Activated CD8-positive, alpha-beta memory T cell treated with anti-CD3 and anti-CD28 coated beads, Interleukin-2, amount 10 ng/mL, durations not matched to agents 7 days and 5 days (primary cell): ENCODE data around the gene KLHL29. TPM values are rescaled to one million over a fixed set of nuclear protein-coding genes. Genes with fewer than 3 reads are reported as not detected.

Experiments used
- ATAC-seq: fragments of 150-1000 bp; cut with Tn5 transposase; one replicate; pipeline ENCODE4 v1.10.0; 2021; ENCODE audit warnings: moderate library complexity
- CTCF ChIA-PET: fragments of 350-600 bp; sonication (Branson Sonifier 250); formaldehyde crosslinking; loops from one replicate; lab custom pipeline; 2021; ENCODE audit warnings: antibody characterized with exemption; lab: Charles Lee
- DNase-seq: peaks from one replicate; pipeline ENCODE4 v3.0.0-alpha.2; 2020
- H3K27ac Mint-ChIP-seq: one replicate; pipeline ENCODE4 v1.8.0; 2021; ENCODE audit warnings: mild to moderate bottlenecking, mixed read lengths
- H3K27me3 Mint-ChIP-seq: one replicate; pipeline ENCODE4 v1.8.0; 2021; ENCODE audit warnings: mixed read lengths
- H3K36me3 Mint-ChIP-seq: one replicate; pipeline ENCODE4 v1.8.0; 2021; ENCODE audit warnings: mild to moderate bottlenecking, mixed read lengths
- H3K4me1 Mint-ChIP-seq: one replicate; pipeline ENCODE4 v1.8.0; 2021; ENCODE audit warnings: mixed read lengths
- H3K4me3 Mint-ChIP-seq: one replicate; pipeline ENCODE4 v1.8.0; 2021; ENCODE audit warnings: mild to moderate bottlenecking, moderate library complexity, mixed read lengths
- H3K9me3 Mint-ChIP-seq: one replicate; pipeline ENCODE4 v1.8.0; 2022; ENCODE audit warnings: low read depth, mixed read lengths
- total RNA-seq, 2 experiments: library from RNA; stranded (reverse); gene quantifications; one replicate each; pipeline ENCODE4 v1.2.3, GENCODE V29; 2021

Gene KLHL29
- total RNA-seq, 2 experiments from 2014 or later, result 0.09 to 0.12 TPM

DNA sequence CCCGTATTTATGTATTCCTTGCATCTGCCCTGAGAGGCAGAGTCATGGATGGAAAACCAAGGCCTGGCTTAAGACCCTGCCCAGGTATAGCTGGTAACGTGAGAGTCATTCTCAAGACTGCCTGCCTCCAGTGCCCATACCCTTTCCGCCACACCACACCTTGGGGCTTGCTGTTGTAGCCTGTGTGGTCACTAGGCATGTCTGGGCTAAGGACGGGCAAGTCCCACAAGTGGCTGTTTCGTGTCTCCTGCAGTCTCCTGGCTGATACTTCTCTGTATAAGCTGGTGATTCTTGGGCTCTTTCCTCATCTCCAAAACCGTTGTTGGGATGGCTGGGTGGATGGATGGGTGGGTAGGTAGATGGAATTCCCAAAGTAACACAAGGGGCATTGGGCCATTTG is 269.8 kb downstream of the KLHL29 start:
- DNase-seq (no peak), ATAC-seq (no peak)
- CTCF ChIA-PET, result no interaction called here
- Mint-ChIP-seq H3K4me3 (no peak overlapping the region), H3K27ac (no peak overlapping the region), H3K4me1 (peaks cover 7% of the 10 kb centered on the region), H3K9me3 (no peaks in the 10 kb centered on the region), H3K27me3 (no peaks in the 10 kb centered on the region), H3K36me3 (no peaks in the 10 kb centered on the region)

DNA sequence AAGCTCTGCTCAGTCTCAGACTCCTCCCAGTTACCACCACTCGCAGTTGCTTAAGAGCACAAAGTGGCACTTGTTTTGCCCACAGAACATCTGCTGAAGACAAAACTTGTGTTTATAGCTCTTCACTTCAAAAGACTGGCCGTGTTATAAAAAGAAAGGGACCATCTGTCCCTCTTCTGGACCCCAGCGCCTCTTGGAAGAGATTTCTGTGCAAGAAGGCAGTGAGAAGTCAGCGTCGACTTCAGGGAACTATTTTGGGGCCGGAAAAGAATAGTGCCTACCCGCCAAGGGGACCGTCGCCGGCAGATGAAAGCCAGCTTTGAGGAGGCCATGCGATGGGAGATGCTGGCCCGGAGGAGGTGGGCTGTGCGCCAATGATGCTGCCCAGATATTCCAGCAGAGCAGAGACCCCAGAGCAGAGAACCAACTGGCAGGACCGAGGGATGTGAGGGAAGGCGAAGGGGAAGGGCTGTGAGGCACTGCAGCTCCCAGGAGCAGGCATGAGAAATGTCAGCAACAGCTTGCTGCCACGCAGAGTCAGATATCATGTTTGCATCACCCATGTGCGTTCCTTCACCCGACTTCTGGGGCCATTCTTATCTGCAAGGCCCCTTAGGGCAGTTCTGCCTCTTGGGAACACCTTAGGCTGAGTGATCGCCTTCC is 271.1 kb downstream of the KLHL29 start:
- Mint-ChIP-seq H3K4me1 (peaks cover 7% of the 10 kb centered on the region), H3K27me3 (no peaks in the 10 kb centered on the region), H3K9me3 (no peaks in the 10 kb centered on the region), H3K27ac (no peak overlapping the region), H3K36me3 (no peaks in the 10 kb centered on the region), H3K4me3 (no peak overlapping the region)
- no peak for ATAC-seq
- DNase-seq, result no peak
- CTCF ChIA-PET, result no interaction called here

DNA sequence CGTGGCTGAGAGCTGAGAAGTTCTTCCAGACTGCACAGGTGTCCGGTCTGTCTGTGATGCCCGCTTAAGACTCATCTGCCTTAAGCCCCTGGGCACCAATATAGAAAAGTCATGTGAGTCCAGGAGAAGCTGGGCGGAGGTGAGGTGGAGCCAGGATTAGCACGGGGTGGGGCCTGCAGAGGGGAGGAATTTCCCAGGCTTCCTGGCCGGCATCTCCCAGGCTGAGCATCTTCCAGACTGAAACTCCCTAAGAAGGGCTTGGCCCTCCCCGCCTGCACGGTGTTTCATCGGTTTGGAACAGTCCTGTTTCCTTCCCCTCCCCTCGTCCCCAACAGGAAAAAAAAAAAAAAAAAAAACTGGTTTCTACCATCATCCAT is 271.6 kb downstream of the KLHL29 start:
- DNase-seq (no peak), ATAC-seq (no peak)
- H3K4me3 Mint-ChIP-seq, result no peak overlapping the region
- no peaks in the 10 kb centered on the region for H3K36me3 Mint-ChIP-seq
- peaks cover 7% of the 10 kb centered on the region for H3K4me1 Mint-ChIP-seq
- H3K27me3 Mint-ChIP-seq, result no peaks in the 10 kb centered on the region
- H3K9me3 Mint-ChIP-seq, result no peaks in the 10 kb centered on the region
- H3K27ac Mint-ChIP-seq, result no peak overlapping the region
- CTCF ChIA-PET, result no interaction called here

DNA sequence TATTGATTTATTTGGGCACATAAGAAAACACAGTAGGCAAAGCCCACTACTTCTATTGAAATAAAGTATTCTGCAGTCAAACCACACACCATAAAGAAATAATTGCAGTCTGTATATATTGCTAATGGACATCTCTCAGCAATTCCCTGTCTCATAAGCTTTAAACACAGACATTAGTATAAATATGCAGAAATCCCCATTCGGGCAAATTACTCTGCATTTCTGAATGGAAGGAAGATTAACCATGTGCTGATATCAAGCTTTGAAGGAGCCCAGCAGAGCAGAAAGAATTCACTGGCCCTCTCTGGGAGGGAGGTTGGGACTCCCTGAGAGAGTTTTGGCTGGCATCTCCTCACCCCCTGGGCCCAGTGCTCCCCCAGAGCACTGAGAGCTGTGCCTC is 272.4 kb downstream of the KLHL29 start:
- CTCF ChIA-PET, result no interaction called here
- Mint-ChIP-seq H3K4me1 (peaks cover 7% of the 10 kb centered on the region), H3K4me3 (no peak overlapping the region), H3K27me3 (peaks cover 5% of the 10 kb centered on the region), H3K9me3 (no peaks in the 10 kb centered on the region), H3K27ac (no peak overlapping the region), H3K36me3 (no peaks in the 10 kb centered on the region)
- ATAC-seq (no peak), DNase-seq (no peak)

DNA sequence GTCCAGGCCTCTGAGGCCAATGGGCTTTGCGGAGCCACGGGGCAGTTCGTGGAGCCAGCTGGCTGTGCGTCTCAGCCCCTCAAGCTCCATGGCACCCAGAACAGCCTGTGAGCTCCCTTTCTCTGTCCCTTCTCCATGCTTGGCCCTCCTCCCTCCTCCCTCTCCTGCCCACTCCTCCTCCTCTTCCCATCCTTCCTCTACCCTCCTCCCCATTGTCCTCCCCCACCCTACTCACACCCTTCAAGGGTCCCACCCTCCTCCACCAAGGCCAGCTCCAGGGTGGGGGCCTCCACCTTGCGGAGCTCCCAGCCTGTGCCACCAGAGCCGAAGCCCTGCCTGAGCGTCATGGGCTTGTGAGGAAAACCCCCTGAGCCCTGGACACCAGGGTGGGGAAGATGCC is 273.0 kb downstream of the KLHL29 start:
- DNase-seq, result no peak
- ATAC-seq, result no peak
- H3K27ac Mint-ChIP-seq, result no peak overlapping the region

DNA sequence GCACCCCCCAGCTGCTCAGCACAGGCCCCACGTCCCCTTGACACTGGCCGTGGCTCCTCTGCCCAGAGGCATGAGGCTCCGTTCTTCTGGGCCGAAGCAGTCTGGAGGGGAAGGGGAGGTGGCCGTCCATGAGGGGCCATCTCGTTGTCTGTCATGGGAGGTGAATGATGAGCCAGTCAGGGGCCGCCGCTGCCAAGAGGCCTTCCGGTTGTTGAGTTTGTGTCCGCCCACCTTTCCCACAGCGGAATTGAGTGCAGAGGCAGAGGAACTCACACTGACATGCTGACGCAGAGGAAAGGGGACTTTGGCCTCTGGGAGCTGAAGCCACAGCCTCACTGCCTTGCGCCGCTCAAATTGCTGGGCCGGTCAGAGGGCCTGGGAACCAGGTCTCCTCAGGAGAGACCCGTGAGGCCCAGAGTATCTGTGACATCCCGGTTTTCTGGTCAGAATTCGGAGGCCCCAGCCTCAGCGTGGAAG is 273.5 kb downstream of the KLHL29 start:
- no peaks in the 10 kb centered on the region for H3K9me3 Mint-ChIP-seq
- CTCF ChIA-PET, result no interaction called here
- peaks cover 7% of the 10 kb centered on the region for H3K4me1 Mint-ChIP-seq
- ATAC-seq (no peak), DNase-seq (peak; percentile 56)
- no peaks in the 10 kb centered on the region for H3K36me3 Mint-ChIP-seq
- H3K4me3 Mint-ChIP-seq, result no peak overlapping the region
- H3K27me3 Mint-ChIP-seq, result peaks cover 9% of the 10 kb centered on the region
- no peak overlapping the region for H3K27ac Mint-ChIP-seq

More for the DNA sequence above, 273.0 kb downstream of the KLHL29 start:
- Mint-ChIP-seq H3K4me1 (peaks cover 7% of the 10 kb centered on the region), H3K9me3 (no peaks in the 10 kb centered on the region), H3K4me3 (no peak overlapping the region), H3K27me3 (peaks cover 6% of the 10 kb centered on the region), H3K36me3 (no peaks in the 10 kb centered on the region)
- CTCF ChIA-PET, result no interaction called here

DNA sequence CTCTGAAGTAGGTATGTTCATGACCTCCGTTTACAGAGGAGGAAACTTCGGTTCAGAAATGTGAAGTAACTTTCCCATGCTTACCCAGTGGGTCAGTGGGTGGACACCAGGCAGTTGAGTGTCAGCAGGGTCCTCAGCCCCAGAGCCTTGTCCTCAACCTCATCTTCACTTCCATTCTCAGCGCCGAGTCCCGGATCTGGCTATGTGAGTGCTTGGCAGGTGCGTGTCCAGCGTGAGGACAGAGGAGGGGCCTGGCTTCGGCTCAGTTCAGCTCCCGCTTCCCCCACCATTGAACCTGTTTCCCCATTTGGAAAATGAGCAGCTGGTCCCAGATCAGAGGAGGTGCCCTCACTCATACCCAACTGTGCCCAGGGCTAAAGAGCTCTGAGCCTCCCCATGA is 274.3 kb downstream of the KLHL29 start:
- CTCF ChIA-PET, result no interaction called here
- peaks cover 7% of the 10 kb centered on the region for H3K4me1 Mint-ChIP-seq
- no peak for DNase-seq
- no peaks in the 10 kb centered on the region for H3K36me3 Mint-ChIP-seq
- H3K4me3 Mint-ChIP-seq, result no peak overlapping the region
- no peak overlapping the region for H3K27ac Mint-ChIP-seq
- H3K27me3 Mint-ChIP-seq, result peaks cover 17% of the 10 kb centered on the region
- no peaks in the 10 kb centered on the region for H3K9me3 Mint-ChIP-seq
- no peak for ATAC-seq

DNA sequence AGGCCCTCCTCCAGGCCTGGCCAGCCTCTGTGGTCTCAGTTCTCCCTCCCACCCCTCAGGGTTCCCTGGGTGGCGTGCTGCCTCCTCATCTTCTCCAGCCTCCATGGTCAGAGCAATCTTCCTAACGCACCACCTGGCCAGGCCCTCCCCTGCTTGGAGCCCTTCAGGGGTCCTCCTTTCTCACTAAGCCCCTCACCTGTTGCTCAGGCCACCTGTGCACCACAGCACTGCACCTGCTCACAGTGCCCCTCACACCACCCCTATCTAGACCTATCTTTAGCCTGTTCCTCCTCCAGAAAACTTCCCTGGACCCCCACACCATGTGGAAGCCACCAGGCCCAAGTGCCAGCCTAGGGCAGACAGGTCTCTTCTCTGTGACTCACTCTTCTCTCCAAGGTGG is 274.8 kb downstream of the KLHL29 start:
- Mint-ChIP-seq H3K27ac (no peak overlapping the region), H3K9me3 (no peaks in the 10 kb centered on the region), H3K4me1 (peaks cover 7% of the 10 kb centered on the region), H3K27me3 (peaks cover 20% of the 10 kb centered on the region), H3K36me3 (no peaks in the 10 kb centered on the region), H3K4me3 (no peak overlapping the region)
- CTCF ChIA-PET, result no interaction called here
- DNase-seq (no peak), ATAC-seq (no peak)

DNA sequence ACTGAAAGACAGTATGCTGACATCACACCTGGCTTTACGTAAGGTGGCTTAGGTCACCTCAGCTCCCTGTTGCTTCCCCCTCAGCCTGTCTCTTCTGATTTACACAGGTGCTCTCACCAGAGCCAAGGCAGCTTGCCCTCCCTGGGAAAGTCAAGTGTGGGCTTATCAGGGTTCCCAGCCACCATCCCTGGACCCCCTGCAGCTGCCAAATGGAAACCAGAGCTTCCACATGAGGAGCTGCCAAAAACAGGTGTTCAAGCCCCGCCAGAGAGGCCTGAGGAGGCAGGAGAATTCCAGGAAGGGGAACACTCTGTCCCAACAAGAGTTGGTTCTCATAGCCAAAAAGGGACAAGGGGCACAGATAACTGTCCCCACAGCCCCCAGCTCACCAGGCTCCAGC is 275.3 kb downstream of the KLHL29 start:
- H3K4me1 Mint-ChIP-seq, result peaks cover 7% of the 10 kb centered on the region
- DNase-seq (no peak), ATAC-seq (no peak)
- CTCF ChIA-PET, result no interaction called here
- H3K9me3 Mint-ChIP-seq, result no peaks in the 10 kb centered on the region
- H3K27me3 Mint-ChIP-seq, result peaks cover 20% of the 10 kb centered on the region
- no peak overlapping the region for H3K27ac Mint-ChIP-seq
- no peak overlapping the region for H3K4me3 Mint-ChIP-seq
- no peaks in the 10 kb centered on the region for H3K36me3 Mint-ChIP-seq

DNA sequence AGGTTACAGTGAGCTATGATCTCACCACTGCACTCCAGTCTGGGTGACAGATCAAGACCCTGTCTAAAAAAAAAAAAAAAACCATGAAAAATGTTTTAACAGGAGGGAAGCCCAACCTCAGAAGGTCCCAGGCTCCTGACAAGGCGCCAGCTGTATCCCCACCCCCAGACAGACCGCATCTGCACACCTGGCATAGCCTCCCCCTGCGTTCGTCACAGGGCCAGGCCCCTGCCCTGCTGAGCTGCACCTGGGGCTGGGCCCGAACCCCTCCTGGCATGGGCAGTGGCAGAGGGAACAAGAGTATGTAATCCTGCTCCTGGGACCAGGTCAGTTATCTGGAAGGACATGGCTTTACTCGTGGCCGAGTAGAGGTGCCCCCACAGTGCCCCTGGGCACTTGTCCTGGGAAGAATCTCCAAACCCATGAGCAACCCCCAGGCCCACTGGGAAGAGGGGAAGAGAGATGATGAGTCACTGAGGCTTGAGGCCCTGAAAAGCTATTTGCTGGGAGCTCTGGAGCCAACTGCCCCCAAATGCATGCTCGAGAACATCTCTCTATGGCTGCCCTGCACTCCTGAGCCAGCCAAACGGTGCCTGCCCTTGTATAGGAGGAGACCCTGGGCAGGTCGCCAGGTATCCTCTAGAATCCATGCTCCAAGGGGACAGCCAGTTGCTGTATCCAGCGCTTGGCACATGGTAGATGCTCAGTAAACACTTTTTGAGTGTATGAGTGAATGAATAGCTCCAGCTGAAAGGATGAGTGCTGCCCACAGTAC is 276.5 kb downstream of the KLHL29 start:
- Mint-ChIP-seq H3K4me1 (peaks cover 7% of the 10 kb centered on the region), H3K36me3 (no peaks in the 10 kb centered on the region), H3K9me3 (no peaks in the 10 kb centered on the region), H3K27me3 (peaks cover 20% of the 10 kb centered on the region), H3K4me3 (no peak overlapping the region), H3K27ac (no peak overlapping the region)
- DNase-seq (no peak), ATAC-seq (no peak)
- CTCF ChIA-PET, result no interaction called here

DNA sequence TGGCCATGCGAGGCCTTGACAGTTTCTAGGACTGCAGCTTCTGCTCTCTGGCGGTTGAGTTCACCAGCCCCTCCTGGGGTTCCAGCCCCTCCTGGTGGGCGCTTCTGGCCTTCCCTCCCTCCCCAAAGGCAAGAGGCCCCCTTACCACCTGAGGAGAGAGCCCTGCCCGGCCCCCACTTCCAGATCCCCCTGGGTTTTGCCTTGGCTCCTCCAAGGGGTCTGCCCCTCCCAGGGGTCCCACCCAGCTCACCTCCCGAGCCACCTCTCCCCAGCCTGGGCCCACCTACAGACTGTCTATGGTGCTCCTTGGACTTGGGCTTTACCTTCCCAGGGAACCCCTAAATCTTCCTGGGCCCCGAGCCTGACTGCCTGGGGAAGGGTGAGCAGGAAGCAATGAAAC is 277.5 kb downstream of the KLHL29 start:
- ATAC-seq (no peak), DNase-seq (no peak)
- CTCF ChIA-PET, result no interaction called here
- no peaks in the 10 kb centered on the region for H3K36me3 Mint-ChIP-seq
- H3K9me3 Mint-ChIP-seq, result no peaks in the 10 kb centered on the region
- H3K27ac Mint-ChIP-seq, result no peak overlapping the region
- H3K27me3 Mint-ChIP-seq, result peaks cover 20% of the 10 kb centered on the region
- no peak overlapping the region for H3K4me3 Mint-ChIP-seq
- H3K4me1 Mint-ChIP-seq, result peaks cover 7% of the 10 kb centered on the region

DNA sequence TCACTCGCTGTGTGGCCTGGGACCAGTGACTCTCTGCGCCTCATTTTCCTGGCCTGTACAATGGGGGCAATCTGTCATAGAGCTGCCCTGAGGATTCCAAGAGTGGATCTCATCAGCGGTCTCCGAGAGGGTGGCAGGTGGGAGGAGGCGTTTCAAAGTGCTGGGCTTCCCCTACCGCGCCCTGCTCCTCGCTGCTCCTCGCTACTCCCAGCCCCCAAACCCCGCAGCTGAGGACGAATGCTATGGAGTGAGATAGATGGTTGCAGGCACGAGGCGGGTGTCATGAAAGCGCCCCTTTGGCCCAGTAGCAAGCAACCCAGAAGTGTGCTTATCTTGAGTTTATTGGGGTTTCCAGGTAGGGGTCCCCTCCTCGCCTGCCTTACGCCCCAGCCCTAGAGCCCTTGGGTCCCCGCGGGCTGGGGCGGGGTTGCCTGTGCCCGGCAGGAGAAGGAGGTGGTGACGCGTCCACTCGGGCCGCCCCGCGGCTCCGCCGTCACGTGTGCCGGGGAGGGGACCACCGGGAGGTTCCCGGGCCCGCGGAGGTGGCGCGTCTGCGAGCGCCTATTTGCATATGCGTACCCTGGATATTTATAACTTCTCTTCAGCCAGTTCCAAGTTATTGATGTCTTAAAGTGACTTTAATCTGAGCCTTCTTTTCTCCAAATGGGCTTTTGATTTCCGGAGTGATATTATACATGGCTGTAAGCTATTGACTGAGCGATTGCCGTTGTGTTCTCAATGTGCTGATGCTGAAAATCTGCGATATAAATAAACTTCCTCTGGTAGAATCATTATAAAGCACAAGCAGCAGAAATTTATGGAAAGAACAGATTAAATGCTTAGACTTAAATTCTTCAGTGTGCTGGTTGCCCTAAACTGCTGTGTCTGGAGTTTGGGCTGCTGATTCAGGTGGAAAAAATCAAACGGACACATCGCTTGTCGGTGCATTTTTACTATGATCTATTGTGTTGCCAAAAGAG is 278.3 kb downstream of the KLHL29 start:
- Mint-ChIP-seq H3K27me3 (peaks cover 20% of the 10 kb centered on the region), H3K9me3 (no peaks in the 10 kb centered on the region), H3K27ac (no peak overlapping the region), H3K4me1 (peaks cover 7% of the 10 kb centered on the region), H3K36me3 (no peaks in the 10 kb centered on the region), H3K4me3 (no peak overlapping the region)
- CTCF ChIA-PET, result no interaction called here
- no peak for DNase-seq
- no peak for ATAC-seq

DNA sequence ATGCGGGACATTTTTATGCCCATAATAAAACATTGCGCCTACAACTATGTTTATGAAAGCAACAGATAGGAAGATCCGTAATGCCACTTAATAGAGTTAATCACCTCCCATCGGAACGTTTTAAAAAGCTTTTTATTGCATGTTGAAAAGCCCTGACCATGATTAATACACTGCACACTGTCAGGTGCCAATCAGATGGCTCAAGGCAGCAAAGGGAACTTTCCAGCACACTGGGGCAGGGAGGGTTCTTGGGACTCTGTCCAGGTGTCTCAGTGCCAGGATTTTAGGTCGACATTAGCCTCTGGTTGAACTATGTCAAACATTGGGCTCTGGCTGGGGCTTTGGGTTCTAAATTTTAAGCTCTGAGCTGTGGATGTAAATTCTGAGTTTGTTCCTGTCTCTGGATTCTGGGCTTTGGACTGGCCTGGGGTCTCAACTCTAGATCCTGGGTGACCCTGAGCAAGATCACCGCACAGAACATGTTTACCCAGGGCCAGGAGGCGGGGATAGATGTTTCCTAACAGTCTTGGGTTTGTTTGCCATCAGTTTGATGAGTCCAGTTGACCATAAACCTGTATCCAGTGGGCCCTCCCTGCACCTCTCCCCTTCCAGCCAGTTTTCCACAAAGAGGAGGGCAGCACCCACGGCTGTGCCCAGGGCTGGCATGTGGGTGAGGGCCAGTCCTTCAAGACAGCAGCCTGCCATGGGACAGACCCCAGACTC is 279.2 kb downstream of the KLHL29 start:
- CTCF ChIA-PET, result no interaction called here
- no peak for ATAC-seq

More for the DNA sequence above, 279.2 kb downstream of the KLHL29 start:
- Mint-ChIP-seq H3K4me3 (no peak overlapping the region), H3K9me3 (no peaks in the 10 kb centered on the region), H3K27me3 (peaks cover 20% of the 10 kb centered on the region), H3K27ac (no peak overlapping the region), H3K4me1 (no peaks in the 10 kb centered on the region), H3K36me3 (no peaks in the 10 kb centered on the region)
- no peak for DNase-seq
